GM12878 (cell line): ENCODE measurements around the gene PLEK2.

Experiments
- BMI1 ChIP-seq: fragments of 450-650 bp; IDR thresholded peaks from 2 replicates; pipeline ENCODE4 v1.6.1; 2016; ENCODE audit warnings: mild to moderate bottlenecking, moderate library complexity, borderline replicate concordance
- CTCF ChIP-seq, 3 experiments: IDR thresholded peaks in 2 of 3; conservative IDR thresholded peaks in 1 of 3; 2 replicates each; pipeline ENCODE4 v1.5.1; 2011; ENCODE audit warnings: low read depth in 3 of 3, low read length in 3 of 3, mild to moderate bottlenecking in 3 of 3, control low read depth in 2 of 3, moderate library complexity in 2 of 3, inconsistent platforms in 1 of 3, mixed read lengths in 1 of 3; ENCODE audit not compliant: control insufficient read depth in 2 of 3, insufficient read depth in 1 of 3; ENCODE audit errors: extremely low read depth in 1 of 3
- E2F8 ChIP-seq: fragments of 450-650 bp; IDR thresholded peaks from 2 replicates; pipeline ENCODE4 v1.6.1; 2018; ENCODE audit warnings: mild to moderate bottlenecking, low read depth, moderate library complexity; ENCODE audit not compliant: partially characterized antibody
- EZH2 ChIP-seq: IDR thresholded peaks from 2 replicates; pipeline ENCODE4 v1.6.1; 2012; ENCODE audit warnings: low read depth, mild to moderate bottlenecking, control low read depth, inconsistent platforms, low read length, borderline replicate concordance; ENCODE audit not compliant: control insufficient read depth
- HDAC2 ChIP-seq: fragments of 200-600 bp; sonication (generic); IDR thresholded peaks from 2 replicates; pipeline ENCODE4 v1.6.1; 2017
- POLR2A ChIP-seq: IDR thresholded peaks from 2 replicates; pipeline ENCODE4 v1.6.1; 2011; ENCODE audit warnings: low read depth, mild to moderate bottlenecking, low read length
- POLR2AphosphoS5 ChIP-seq: IDR thresholded peaks from 2 replicates; pipeline ENCODE4 v1.6.1; 2011; ENCODE audit warnings: mild to moderate bottlenecking, low read length, inconsistent platforms
- SIX5 ChIP-seq: IDR thresholded peaks from 2 replicates; pipeline ENCODE4 v1.6.1; 2011; ENCODE audit warnings: mild to moderate bottlenecking, low read depth, low read length, moderate library complexity; ENCODE audit not compliant: severe bottlenecking

GRCh38 chr14:67438969-67439368, 27.0 kb upstream of the PLEK2 start:
- TF ChIP-seq CTCF (IDR thresholded peaks at IDR 0.05 in 2 of 3, conservative IDR thresholded peaks at IDR 0.05 in 1 of 3; ENCODE audit: control insufficient read depth in 2 of 3, extremely low read depth in 1 of 3, insufficient read depth in 1 of 3, low read depth in 3 of 3, low read length in 3 of 3) (no peak), EZH2 (no peak), POLR2A (no peak), HDAC2 (no peak), POLR2AphosphoS5 (no peak), SIX5 (no peak), BMI1 (no peak), E2F8 (no peak)
